ENCODE data around the gene HBS1L. TPM values are rescaled to one million over a fixed set of nuclear protein-coding genes. Genes with fewer than 3 reads are reported as not detected.

HBS1L gene
- total and polyA plus RNA-seq, 9 of the 15 experiments (the other 6 are each of a cell fraction or from before 2014, with no cell fraction given): 101 to 199 (median 145) TPM

DNA sequence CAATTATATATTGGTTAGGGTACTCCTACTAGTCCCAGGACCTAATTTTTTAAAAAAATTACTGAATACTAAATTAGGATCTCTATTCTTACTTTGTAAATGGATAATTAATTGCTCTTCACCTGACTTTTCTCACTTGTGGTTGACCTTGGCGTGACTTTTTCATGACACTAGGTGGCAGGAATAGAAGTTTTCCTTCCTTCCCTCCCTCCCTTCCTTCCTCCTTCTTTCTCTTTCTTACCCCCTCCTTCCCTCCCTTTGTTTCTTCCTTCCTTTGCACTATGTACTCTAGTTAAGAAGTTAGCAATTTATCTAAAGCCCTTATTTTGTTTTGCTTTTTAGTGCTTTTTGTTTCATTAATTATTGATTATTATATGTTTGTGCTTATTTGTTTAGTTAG lies 20.4 kb upstream of the HBS1L start (continued):
- TF ChIP-seq, protein P1, sequence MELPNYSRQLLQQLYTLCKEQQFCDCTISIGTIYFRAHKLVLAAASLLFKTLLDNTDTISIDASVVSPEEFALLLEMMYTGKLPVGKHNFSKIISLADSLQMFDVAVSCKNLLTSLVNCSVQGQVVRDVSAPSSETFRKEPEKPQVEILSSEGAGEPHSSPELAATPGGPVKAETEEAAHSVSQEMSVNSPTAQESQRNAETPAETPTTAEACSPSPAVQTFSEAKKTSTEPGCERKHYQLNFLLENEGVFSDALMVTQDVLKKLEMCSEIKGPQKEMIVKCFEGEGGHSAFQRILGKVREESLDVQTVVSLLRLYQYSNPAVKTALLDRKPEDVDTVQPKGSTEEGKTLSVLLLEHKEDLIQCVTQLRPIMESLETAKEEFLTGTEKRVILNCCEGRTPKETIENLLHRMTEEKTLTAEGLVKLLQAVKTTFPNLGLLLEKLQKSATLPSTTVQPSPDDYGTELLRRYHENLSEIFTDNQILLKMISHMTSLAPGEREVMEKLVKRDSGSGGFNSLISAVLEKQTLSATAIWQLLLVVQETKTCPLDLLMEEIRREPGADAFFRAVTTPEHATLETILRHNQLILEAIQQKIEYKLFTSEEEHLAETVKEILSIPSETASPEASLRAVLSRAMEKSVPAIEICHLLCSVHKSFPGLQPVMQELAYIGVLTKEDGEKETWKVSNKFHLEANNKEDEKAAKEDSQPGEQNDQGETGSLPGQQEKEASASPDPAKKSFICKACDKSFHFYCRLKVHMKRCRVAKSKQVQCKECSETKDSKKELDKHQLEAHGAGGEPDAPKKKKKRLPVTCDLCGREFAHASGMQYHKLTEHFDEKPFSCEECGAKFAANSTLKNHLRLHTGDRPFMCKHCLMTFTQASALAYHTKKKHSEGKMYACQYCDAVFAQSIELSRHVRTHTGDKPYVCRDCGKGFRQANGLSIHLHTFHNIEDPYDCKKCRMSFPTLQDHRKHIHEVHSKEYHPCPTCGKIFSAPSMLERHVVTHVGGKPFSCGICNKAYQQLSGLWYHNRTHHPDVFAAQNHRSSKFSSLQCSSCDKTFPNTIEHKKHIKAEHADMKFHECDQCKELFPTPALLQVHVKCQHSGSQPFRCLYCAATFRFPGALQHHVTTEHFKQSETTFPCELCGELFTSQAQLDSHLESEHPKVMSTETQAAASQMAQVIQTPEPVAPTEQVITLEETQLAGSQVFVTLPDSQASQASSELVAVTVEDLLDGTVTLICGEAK (IDR thresholded peaks at IDR 0.05): peak; percentile 14; the same call in 1 of the 2 replicates
- TF ChIP-seq, protein P1 (CRISPR knock-in tag; IDR thresholded peaks at IDR 0.05): no peak
- TF ChIP-seq NFRKB (IDR thresholded peaks at IDR 0.05; ENCODE audit: low read depth) (no peak), HDAC2 (IDR thresholded peaks at IDR 0.05) (peak; percentile 29; the same call in 1 of the 2 replicates), HMGN3 (IDR thresholded peaks at IDR 0.05; ENCODE audit: borderline replicate concordance, extremely low read depth, insufficient read length, low read depth, low read length) (no peak), JUND (IDR thresholded peaks at IDR 0.05; ENCODE audit: borderline replicate concordance, low read depth, low read length) (no peak), JUND (tag; IDR thresholded peaks at IDR 0.05; ENCODE audit: borderline replicate concordance, low read depth, low read length) (peak; percentile 23; the same call in 1 of the 3 replicates), ARID1B (IDR thresholded peaks at IDR 0.05) (peak; percentile 40; the same call in 1 of the 2 replicates), NR2C1 (IDR thresholded peaks at IDR 0.05) (no peak), NR2C1 (tag; IDR thresholded peaks at IDR 0.05) (0 out of 2 replicates have a peak, but pooled peaks have one; percentile 30), HLTF (IDR thresholded peaks at IDR 0.05) (0 out of 2 replicates have a peak, but pooled peaks have one; percentile 16)
- TF ChIP-seq, protein P2, sequence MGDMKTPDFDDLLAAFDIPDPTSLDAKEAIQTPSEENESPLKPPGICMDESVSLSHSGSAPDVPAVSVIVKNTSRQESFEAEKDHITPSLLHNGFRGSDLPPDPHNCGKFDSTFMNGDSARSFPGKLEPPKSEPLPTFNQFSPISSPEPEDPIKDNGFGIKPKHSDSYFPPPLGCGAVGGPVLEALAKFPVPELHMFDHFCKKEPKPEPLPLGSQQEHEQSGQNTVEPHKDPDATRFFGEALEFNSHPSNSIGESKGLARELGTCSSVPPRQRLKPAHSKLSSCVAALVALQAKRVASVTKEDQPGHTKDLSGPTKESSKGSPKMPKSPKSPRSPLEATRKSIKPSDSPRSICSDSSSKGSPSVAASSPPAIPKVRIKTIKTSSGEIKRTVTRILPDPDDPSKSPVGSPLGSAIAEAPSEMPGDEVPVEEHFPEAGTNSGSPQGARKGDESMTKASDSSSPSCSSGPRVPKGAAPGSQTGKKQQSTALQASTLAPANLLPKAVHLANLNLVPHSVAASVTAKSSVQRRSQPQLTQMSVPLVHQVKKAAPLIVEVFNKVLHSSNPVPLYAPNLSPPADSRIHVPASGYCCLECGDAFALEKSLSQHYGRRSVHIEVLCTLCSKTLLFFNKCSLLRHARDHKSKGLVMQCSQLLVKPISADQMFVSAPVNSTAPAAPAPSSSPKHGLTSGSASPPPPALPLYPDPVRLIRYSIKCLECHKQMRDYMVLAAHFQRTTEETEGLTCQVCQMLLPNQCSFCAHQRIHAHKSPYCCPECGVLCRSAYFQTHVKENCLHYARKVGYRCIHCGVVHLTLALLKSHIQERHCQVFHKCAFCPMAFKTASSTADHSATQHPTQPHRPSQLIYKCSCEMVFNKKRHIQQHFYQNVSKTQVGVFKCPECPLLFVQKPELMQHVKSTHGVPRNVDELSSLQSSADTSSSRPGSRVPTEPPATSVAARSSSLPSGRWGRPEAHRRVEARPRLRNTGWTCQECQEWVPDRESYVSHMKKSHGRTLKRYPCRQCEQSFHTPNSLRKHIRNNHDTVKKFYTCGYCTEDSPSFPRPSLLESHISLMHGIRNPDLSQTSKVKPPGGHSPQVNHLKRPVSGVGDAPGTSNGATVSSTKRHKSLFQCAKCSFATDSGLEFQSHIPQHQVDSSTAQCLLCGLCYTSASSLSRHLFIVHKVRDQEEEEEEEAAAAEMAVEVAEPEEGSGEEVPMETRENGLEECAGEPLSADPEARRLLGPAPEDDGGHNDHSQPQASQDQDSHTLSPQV (IDR thresholded peaks at IDR 0.05): 0 out of 2 replicates have a peak, but pooled peaks have one; percentile 13
- TF ChIP-seq, protein P3, sequence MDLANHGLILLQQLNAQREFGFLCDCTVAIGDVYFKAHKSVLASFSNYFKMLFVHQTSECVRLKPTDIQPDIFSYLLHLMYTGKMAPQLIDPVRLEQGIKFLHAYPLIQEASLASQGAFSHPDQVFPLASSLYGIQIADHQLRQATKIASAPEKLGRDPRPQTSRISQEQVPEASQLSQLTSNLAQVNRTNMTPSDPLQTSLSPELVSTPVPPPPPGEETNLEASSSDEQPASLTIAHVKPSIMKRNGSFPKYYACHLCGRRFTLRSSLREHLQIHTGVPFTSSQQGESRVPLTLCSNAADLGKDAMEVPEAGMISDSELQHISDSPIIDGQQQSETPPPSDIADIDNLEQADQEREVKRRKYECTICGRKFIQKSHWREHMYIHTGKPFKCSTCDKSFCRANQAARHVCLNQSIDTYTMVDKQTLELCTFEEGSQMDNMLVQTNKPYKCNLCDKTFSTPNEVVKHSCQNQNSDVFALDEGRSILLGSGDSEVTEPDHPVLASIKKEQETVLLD (IDR thresholded peaks at IDR 0.05): peak; percentile 82
- TF ChIP-seq, protein P4, sequence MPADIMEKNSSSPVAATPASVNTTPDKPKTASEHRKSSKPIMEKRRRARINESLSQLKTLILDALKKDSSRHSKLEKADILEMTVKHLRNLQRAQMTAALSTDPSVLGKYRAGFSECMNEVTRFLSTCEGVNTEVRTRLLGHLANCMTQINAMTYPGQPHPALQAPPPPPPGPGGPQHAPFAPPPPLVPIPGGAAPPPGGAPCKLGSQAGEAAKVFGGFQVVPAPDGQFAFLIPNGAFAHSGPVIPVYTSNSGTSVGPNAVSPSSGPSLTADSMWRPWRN (IDR thresholded peaks at IDR 0.05; ENCODE audit: low read depth): no peak
